Ramos (cell line): ENCODE measurements around the gene LIMS2.

Source experiments
- in situ Hi-C: fragments of 300-500 bp; cut with MboI; formaldehyde crosslinking; loops from one replicate; pipeline ENCODE4 v1.14.3; 2022; ENCODE audit warnings: low sequenced_read_pairs; ENCODE audit not compliant: unreplicated experiment

Gene LIMS2

GRCh38 chr2:127659408-127660290 lies 15.7 kb downstream of the LIMS2 start:
- in situ Hi-C loops: no loop called here

- in situ Hi-C loops: no loop called here
Measured at GRCh38 chr2:127658641-127659407, 16.5 kb downstream of the LIMS2 start.

GRCh38 chr2:127658146-127658545 lies 17.2 kb downstream of the LIMS2 start:
- in situ Hi-C loops: no loop called here

DNA sequence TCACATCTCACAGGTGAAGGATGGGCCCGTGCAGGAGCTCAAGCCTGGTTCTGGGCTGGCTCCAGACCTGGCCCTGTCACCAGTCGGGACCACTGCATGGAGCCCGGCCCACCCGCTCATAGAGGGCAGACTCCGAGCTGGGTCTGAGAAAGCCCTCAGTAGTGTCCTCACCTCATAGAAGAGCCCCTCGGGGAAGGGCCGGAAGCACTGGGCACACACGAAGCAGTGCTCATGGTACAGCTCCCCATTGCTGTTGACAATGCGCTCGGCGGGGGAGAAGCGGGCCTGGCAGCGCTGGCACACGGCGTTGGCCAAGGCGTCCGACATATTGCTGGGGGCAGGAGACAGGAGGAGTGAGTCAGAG lies 18.1 kb downstream of the LIMS2 start:
- in situ Hi-C loops: no loop called here

- in situ Hi-C loops: no loop called here
Measured at GRCh38 chr2:127656569-127657231, 18.6 kb downstream of the LIMS2 start.

GRCh38 chr2:127655209-127656073 lies 19.9 kb downstream of the LIMS2 start:
- in situ Hi-C loops: no loop called here

DNA sequence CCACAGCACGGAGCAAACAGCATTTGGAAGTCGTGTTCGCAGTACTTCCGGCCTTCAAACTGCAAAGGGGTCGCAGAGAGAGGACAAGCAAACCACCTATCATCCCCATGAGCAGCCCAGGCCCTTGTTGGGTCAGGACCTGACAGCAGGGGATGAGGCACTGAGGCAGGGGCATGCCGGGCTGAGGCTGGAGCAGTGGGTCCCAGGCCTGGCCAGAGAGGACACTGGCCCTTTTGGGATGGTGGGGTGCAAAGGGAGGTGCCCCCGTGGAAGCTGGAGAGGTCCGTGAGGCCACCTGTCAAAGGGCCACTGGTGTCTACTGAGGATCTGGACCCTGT lies 20.5 kb downstream of the LIMS2 start:
- in situ Hi-C loops: loop anchor here (5.0 kb wide), 1 partner anchor 73 kb away; no protein-coding TSS in a partner anchor

- in situ Hi-C loops: loop anchor here (5.0 kb wide), 1 partner anchor 72 kb away; no protein-coding TSS in a partner anchor
Measured at GRCh38 chr2:127654084-127654837, 21.1 kb downstream of the LIMS2 start.

DNA sequence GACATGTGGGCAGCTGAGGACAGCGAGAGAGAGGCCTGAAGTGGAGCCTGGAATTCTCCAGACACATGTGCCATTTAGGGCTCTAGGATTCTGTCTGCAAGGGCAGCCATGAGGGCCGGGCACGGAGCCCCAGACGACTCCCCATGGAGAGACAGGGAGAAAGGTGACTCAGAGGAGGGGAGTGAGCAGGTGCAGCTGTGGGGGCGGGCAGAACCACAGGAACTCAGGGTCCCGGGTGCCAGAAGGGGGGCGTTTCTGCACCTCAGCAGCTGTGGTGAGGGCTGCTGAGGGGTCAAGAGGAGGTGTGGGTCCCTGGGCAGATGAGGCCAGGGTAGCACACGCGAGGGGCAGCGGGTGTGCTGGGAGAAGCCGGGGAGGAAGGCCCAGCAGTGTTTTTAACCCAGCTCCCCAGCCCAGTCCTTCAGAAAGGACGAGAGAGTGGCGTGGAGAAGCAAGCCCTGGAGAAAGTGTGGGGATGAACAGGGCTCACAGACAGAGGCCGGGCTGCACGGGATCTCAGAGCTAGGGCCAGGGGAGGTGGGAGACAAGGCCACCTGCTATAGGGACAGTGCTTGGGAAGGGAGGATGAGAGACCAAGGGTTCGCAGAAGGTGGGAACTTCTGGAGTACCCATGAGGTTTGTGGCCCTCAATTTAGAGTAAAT lies 21.8 kb downstream of the LIMS2 start:
- in situ Hi-C loops: loop anchor here (5.0 kb wide), 1 partner anchor 71 kb away; no protein-coding TSS in a partner anchor

DNA sequence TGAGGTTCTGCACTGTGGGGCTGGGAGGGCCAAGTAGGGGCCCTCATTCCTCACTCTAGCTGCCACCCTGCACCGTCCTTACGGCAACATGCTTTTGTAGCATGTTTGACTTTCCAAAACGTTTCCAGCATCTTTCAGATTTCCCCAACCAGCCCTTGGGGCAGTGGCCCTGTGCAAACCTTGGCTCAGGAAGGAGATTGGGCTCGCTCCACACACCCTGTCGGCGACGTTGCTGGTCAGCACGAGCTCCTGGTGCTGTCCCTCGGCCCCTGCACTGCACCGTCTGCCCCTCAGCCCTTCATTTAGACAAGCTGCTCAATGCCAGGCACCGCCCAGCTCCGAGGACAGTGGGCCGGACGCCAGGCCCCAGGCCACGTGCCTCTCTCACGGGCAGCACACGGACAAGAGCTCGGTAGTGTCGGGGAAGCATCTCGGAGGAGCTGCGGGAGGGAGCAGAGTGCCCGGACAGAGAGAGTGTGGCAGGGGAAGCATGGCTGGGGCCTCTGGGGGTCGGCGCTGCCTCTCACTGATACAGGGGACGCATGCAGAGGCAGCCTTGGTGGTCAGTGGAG lies 22.5 kb downstream of the LIMS2 start:
- in situ Hi-C loops: loop anchor here (5.0 kb wide), 1 partner anchor 71 kb away; no protein-coding TSS in a partner anchor

GRCh38 chr2:127651971-127652550 lies 23.3 kb downstream of the LIMS2 start:
- in situ Hi-C loops: loop anchor here (5.0 kb wide), 1 partner anchor 70 kb away; no protein-coding TSS in a partner anchor

- in situ Hi-C loops: loop anchor here (5.0 kb wide), 1 partner anchor 69 kb away; no protein-coding TSS in a partner anchor
Measured at GRCh38 chr2:127651381-127651809, 23.9 kb downstream of the LIMS2 start.

GRCh38 chr2:127650785-127651380 lies 24.4 kb downstream of the LIMS2 start:
- in situ Hi-C loops: loop anchor here (5.0 kb wide), 1 partner anchor 69 kb away; no protein-coding TSS in a partner anchor

DNA sequence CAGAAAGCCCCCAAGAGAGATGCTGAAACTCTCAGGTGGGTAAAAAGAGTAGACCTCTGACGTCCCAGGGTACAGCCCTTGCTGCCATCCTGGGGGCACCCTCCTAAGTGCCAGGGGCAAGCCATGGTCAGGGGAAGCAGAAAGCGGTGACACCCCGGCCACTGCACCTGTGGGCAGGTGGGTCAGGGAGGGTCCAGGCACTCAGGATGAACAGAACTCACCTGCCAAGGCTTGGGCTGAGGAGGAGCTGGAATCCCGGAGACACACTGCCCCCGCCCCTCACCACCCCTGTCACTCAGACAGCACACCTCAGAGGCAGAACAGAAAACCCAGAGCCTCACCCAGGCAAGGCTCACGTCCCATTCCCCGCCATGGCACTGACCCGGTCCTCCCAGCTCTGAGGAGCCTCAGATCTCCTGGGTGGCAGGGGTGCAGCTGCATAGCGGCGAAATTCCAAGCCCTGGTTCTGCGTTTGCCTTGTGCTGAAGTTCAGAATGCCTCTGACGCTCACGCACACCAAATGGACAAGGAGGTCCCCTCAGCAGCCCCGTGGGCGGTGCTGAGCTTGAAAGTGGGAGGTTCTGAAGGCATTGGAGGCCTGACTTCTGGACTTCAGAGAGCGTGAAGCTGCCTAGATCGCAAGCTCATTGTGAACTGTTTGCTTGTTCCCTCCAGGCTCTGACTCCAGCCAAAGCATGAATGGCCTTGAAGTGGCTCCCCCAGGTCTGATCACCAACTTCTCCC lies 25.1 kb downstream of the LIMS2 start:
- in situ Hi-C loops: loop anchor here (5.0 kb wide), 1 partner anchor 68 kb away; no protein-coding TSS in a partner anchor

DNA sequence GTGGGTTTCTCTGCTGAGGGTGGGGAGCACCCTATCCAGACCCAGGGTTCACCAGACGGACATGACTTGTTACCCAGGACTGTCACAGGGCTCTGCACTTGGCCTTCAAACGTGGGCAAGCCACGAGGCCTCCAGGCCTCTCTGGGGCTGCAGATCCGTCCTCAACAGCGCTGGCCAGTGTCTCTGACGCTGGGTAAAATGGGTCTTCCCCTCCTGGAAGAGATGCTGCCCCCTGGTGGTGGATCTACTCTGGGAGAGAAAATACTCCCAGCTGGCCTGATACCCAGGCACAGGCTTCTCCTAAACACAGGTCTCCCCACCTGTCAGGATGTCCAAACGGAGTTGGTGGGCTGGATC lies 25.7 kb downstream of the LIMS2 start:
- in situ Hi-C loops: loop anchor here (5.0 kb wide), 1 partner anchor 67 kb away; no protein-coding TSS in a partner anchor

DNA sequence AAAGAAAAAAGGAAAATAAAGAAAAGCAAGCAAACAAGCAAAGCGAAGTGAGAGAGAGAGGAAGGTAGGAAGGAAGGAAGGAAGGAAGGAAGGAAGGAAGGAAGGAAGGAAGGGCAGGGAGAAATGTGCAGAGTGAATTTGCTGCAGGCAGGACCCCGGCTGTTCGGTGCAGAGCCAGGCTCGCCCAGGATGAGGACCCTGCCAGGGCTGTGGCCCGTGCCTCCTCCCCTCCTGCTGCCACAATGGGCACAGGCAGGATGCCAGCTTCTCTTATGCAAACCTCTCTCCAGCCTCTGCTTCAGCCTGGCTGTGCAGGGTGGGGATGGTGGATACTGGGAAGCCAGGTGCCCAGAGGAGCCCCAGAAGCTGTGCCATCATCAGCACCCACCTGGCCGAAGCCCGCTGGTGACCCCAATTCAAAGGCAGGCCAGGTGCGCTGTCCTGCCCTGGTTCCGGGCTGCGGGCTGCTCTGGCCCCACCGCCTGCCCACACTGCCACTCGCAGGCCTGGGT lies 26.2 kb downstream of the LIMS2 start:
- in situ Hi-C loops: no loop called here
